ENCODE data around the gene LARP6.
"Not testable (repeated sequence)": the region's sequence is repeated elsewhere in the genome, so short reads cannot be mapped to it uniquely, and the experiment has no call there.

The LARP6 gene

GRCh38 chr15:70829371-70830166 lies 24.4 kb downstream of the LARP6 start:
- DNase-seq: no peak

GRCh38 chr15:70827721-70828120 lies 26.2 kb downstream of the LARP6 start:
- DNase-seq: no peak

GRCh38 chr15:70826634-70827033 lies 27.3 kb downstream of the LARP6 start:
- no peak for DNase-seq

GRCh38 chr15:70825841-70826240 lies 28.1 kb downstream of the LARP6 start:
- DNase-seq: no peak

- no peak for DNase-seq
These were observed 30.8 kb downstream of the LARP6 start for GRCh38 chr15:70823196-70823595.

- no peak for DNase-seq
These were observed 33.7 kb downstream of the LARP6 start for GRCh38 chr15:70820214-70820613.

- no peak for DNase-seq
These were observed 35.4 kb downstream of the LARP6 start for GRCh38 chr15:70818580-70818979.

GRCh38 chr15:70817266-70817665 lies 36.7 kb downstream of the LARP6 start:
- no peak for DNase-seq

- peak; percentile 74 for DNase-seq
These were observed 38.4 kb downstream of the LARP6 start for GRCh38 chr15:70815604-70816003.

GRCh38 chr15:70815011-70815410 lies 38.9 kb downstream of the LARP6 start:
- not testable (repeated sequence) for DNase-seq

GRCh38 chr15:70812827-70813364 lies 41.1 kb downstream of the LARP6 start:
- DNase-seq: no peak

- DNase-seq: no peak
These were observed 42.9 kb downstream of the LARP6 start for GRCh38 chr15:70810916-70811578.

- no peak for DNase-seq
These were observed 46.8 kb downstream of the LARP6 start for GRCh38 chr15:70806992-70807712.

- DNase-seq: not testable (repeated sequence)
These were observed 49.6 kb downstream of the LARP6 start for GRCh38 chr15:70804388-70804787.

- no peak for DNase-seq
These were observed 51.3 kb downstream of the LARP6 start for GRCh38 chr15:70802629-70803028.

GRCh38 chr15:70801109-70801508 lies 52.8 kb downstream of the LARP6 start:
- no peak for DNase-seq

GRCh38 chr15:70799667-70800450 lies 54.1 kb downstream of the LARP6 start:
- no peak for DNase-seq

- no peak for DNase-seq
These were observed 56.5 kb downstream of the LARP6 start for GRCh38 chr15:70797464-70797863.

- no peak for DNase-seq
These were observed 57.2 kb downstream of the LARP6 start for GRCh38 chr15:70796516-70797310.

- DNase-seq: no peak
These were observed 58.7 kb downstream of the LARP6 start for GRCh38 chr15:70795311-70795665.

- DNase-seq: no peak
These were observed 59.2 kb downstream of the LARP6 start for GRCh38 chr15:70794596-70795310.

All from NCI-H1092 treated with DMSO at 0.1 percent for 48 hours (cell line).